NCI-H69 (cell line): ENCODE measurements around the gene GEMIN5.

Experiments
- DNase-seq: peaks from one replicate; lab custom pipeline; 2025; lab: John Stamatoyannopoulos, UW

GEMIN5 gene

DNA sequence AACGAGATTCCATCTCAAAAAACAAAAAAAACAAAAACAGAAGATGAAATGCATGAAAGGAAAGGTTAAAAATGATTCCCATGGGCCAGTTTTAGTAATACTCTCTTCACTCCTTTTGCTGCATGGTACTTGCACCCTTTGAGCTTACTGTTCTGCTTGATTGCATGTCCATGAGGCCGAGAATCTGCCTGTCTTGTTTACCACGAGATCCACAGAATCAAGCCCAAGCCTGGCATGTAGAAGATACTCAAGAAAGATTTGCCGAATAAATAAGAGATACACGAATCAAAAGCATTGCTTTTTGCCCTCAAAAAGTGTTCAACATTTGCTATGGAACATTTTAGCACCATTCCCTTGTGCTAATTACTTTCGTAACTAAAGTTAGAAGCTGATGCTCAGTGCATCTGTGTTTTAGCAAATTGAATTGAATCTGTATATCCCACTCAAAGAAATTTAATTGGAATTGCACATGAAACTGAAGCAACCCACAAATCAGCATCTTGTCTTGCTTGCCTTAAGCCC lies 88.7 kb downstream of the GEMIN5 start:
- no peak for DNase-seq

- peak; percentile 62 for DNase-seq
Observed at GRCh38 chr5:154844809-154845208, 93.2 kb downstream of the GEMIN5 start.

- DNase-seq = no peak
Observed at GRCh38 chr5:154842689-154843530, 95.1 kb downstream of the GEMIN5 start.

GRCh38 chr5:154841273-154841661 lies 96.7 kb downstream of the GEMIN5 start:
- DNase-seq = no peak

DNA sequence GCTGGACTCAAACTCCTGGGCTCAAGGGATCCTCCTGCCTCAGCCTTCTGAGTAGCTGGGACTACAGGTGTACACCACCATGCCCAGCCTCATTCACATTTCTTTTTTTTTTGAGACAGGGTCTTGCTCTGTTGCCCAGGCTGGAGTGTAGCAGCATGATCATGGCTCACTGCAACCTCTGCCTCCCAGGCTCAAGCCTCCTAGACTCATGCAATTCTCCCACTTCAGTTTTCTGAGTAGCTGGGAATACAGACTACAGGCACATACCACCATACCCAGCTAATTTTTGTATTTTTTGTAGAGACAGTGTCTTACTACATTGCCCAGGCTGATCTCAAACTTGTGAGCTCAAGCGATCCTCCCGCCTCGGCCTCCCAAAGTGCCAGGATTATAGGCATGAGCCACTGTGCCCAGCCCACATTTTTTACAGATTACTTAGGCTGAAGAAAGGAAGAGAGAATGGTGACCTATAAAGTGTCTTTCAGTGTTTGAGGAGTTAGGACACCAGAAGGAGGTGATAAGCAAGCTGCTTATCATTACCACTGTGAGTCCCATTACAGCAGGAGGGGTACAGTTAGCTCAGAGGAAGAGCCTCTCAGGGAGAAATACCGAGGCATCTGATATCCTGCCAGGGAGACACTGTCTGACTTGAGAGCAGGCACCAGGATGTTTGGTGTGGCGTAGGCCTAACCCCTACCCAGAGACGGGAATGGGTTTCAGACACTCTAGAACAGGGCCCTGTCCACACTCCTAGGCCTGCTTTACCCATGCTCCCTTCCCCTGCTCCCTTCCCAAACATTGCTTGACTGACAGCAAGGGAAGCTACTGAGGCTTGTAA lies 97.4 kb downstream of the GEMIN5 start:
- no peak for DNase-seq
